GM12878 (cell line): ENCODE results near the gene RHAG. TPM values are rescaled to one million over a fixed set of nuclear protein-coding genes. Genes with fewer than 3 reads are reported as not detected.

ENCODE experiments used
- CUX1 ChIP-seq: IDR thresholded peaks from 2 replicates; pipeline ENCODE4 v1.6.1; 2012; ENCODE audit warnings: improper control_type of control experiment, low read depth, low read length; ENCODE audit not compliant: insufficient replicate concordance
- MLLT1 ChIP-seq: fragments of 450-650 bp; IDR thresholded peaks from 2 replicates; pipeline ENCODE4 v1.6.1; 2016; ENCODE audit warnings: mild to moderate bottlenecking
- NKRF ChIP-seq: fragments of 450-650 bp; conservative IDR thresholded peaks from 2 replicates; pipeline ENCODE4 v1.6.1; 2017; ENCODE audit warnings: mild to moderate bottlenecking, moderate library complexity
- SRF ChIP-seq, 2 experiments: IDR thresholded peaks; 2 replicates each; pipeline ENCODE4 v1.6.1; 2011; ENCODE audit warnings: low read depth in 2 of 2, low read length in 2 of 2, mild to moderate bottlenecking in 1 of 2, moderate library complexity in 1 of 2
- polyA plus RNA-seq, 11 experiments: library from polyadenylated mRNA; depleted of rRNA in 4 of 11; unstranded in 6 of 11; stranded (reverse) in 5 of 11; fragments of >200 nt; fragmentation: Nextera tagmentation in 4 of 11; fragmentation: Illumina TruSeq in 1 of 11; extraction: Ambion mirVana in 4 of 11; extraction: Trizol in 1 of 11; gene quantifications; 1 replicate in 1 of 11; 2 replicates in 10 of 11; pipeline versions ENCODE4 v1.2.1 to v1.2.3, GENCODE V29; 2011 to 2016; ENCODE audit warnings: inconsistent platforms in 2 of 11, missing spikeins in 2 of 11, low read depth in 1 of 11
- total RNA-seq, 4 experiments: library from RNA; depleted of rRNA in 3 of 4; stranded (reverse); fragments of >200 nt in 3 of 4; fragmentation: Illumina TruSeq in 1 of 4; extraction: Trizol in 1 of 4; gene quantifications; 2 replicates each; pipeline versions ENCODE4 v1.2.1 to v1.2.3, GENCODE V29; 2013 to 2021

The RHAG gene
- total and polyA plus RNA-seq, 10 of the 15 experiments (the other 5 are each of a cell fraction or from before 2014, with no cell fraction given), result 0.06 to 0.18 (median 0.10) TPM; not detected in 6

GRCh38 chr6:49649988-49650387 is 13.3 kb upstream of the RHAG start (continued):
- TF ChIP-seq MLLT1, result no peak
- TF ChIP-seq NKRF, result no peak
- TF ChIP-seq SRF (IDR thresholded peaks at IDR 0.05; ENCODE audit: low read depth in 2 of 2, low read length in 2 of 2), result no peak
- no peak for TF ChIP-seq CUX1
